ENCODE results near the gene CCT7. TPM values are rescaled to one million over a fixed set of nuclear protein-coding genes. Genes with fewer than 3 reads are reported as not detected.

The CCT7 gene
- total and polyA plus RNA-seq, 2 donors (not counting 3 experiments of a cell fraction or from before 2014, with no cell fraction given): 343 to 362 TPM

DNA sequence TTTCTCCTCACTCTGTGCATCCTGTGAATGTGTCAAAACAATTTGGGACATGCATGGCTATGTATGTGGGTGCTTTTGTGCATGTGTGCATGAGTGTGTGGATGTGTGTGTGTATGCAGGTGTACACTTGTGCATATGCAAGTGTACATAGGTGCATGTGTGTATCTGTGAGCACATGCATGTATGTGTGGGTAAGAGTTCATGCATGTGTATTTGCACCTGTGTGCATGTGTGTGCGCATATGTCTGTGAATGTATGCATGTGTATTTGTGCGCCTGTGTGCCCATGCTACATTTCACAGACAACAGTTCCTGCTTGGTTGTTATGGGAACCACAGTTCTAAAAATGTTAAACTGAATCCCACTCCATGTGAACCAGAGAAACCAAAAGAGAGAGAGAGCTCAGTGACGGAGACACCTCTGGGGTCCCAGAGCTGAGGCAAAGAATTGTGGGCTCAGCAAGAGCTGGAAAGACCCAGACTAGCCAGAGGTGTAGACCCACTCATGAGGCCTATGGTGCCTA lies 52.1 kb downstream of the CCT7 start:
- no peak overlapping the region for H3K4me3 ChIP-seq (replicated peaks in 1 of 3; ENCODE audit: insufficient read depth in 1 of 3, low read depth in 1 of 3, low read length in 3 of 3)
- no peak for FAIRE-seq
- no peak overlapping the region for H3K9ac ChIP-seq (replicated peaks; ENCODE audit: extremely low read depth, insufficient read depth, low read length)
- no peaks in the 10 kb centered on the region for H3K9me3 ChIP-seq (replicated peaks; ENCODE audit: control insufficient read depth, insufficient read depth, low read length)
- no peaks in the 10 kb centered on the region for H3K36me3 ChIP-seq (ENCODE audit: control insufficient read depth in 2 of 2, extremely low read depth in 1 of 2, insufficient read depth in 2 of 2, low read length in 2 of 2)
- H3K9me1 ChIP-seq (replicated peaks; ENCODE audit: control insufficient read depth, extremely low read depth, insufficient read depth, low read length): no peaks in the 10 kb centered on the region
- TF ChIP-seq POLR2A (IDR thresholded peaks at IDR 0.05; ENCODE audit: low read depth, low read length): no peak
- no peak for TF ChIP-seq MYC (IDR thresholded peaks at IDR 0.05; ENCODE audit: low read depth, low read length)
- no peak for TF ChIP-seq FOS (IDR thresholded peaks at IDR 0.05; ENCODE audit: borderline replicate concordance, insufficient read depth, low read length)
- TF ChIP-seq POLR2AphosphoS5 (IDR thresholded peaks at IDR 0.05; ENCODE audit: insufficient read depth, low read depth, low read length): no peak
- TF ChIP-seq, protein P1, sequence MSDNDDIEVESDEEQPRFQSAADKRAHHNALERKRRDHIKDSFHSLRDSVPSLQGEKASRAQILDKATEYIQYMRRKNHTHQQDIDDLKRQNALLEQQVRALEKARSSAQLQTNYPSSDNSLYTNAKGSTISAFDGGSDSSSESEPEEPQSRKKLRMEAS (IDR thresholded peaks at IDR 0.05; ENCODE audit: insufficient read depth, insufficient read length): no peak
- no peak for TF ChIP-seq CTCF (IDR thresholded peaks at IDR 0.05; ENCODE audit: extremely low read depth in 1 of 2, insufficient read depth in 1 of 2, low read depth in 1 of 2, low read length in 2 of 2)
- TF ChIP-seq GATA2 (IDR thresholded peaks at IDR 0.05; ENCODE audit: insufficient read depth, insufficient read length, low read depth, low read length): no peak
- TF ChIP-seq EZH2 (IDR thresholded peaks at IDR 0.05; ENCODE audit: borderline replicate concordance, low read depth, low read length, severe bottlenecking): no peak
- no peak for TF ChIP-seq JUN (IDR thresholded peaks at IDR 0.05; ENCODE audit: borderline replicate concordance, insufficient read depth, insufficient read length, low read depth)
- peaks cover 30 to 61% of the 10 kb centered on the region in 2 experiments for H3K27me3 ChIP-seq (ENCODE audit: control insufficient read depth in 2 of 2, insufficient read depth in 2 of 2, low read length in 2 of 2)
- BruUV-seq (replicated peaks): no TSS peak
- H4K20me1 ChIP-seq (replicated peaks; ENCODE audit: control insufficient read depth, extremely low read depth, insufficient read depth, low read length): no peaks in the 10 kb centered on the region
- no peak overlapping the region for H3K27ac ChIP-seq (ENCODE audit: insufficient read depth, low read depth, low read length)
- no peak for DNase-seq (ENCODE audit: low read depth, low spot score)
- H3K79me2 ChIP-seq (ENCODE audit: control insufficient read depth, insufficient read depth, low read length): no peaks in the 10 kb centered on the region
- H2AFZ ChIP-seq (ENCODE audit: low read depth, low read length): no peak overlapping the region
- no peak overlapping the region for H3K4me2 ChIP-seq (ENCODE audit: insufficient read depth, low read length)
- intact Hi-C loops (cut with micrococcal nuclease): no loop called here
- ChIA-PET POLR2A (no interaction called here), CTCF (no interaction called here)
- peaks cover 4% of the 10 kb centered on the region for H3K4me1 ChIP-seq (ENCODE audit: control insufficient read depth, extremely low read depth, insufficient read depth, low read length)
- dilution Hi-C loops (cut with MboI; ENCODE audit: extremely low pct_ligation_motif_present, low sequenced_read_pairs): no loop called here

Data from endothelial cell of umbilical vein (primary cell).